GM21360 (cell line): Measurements from ENCODE around the gene CFAP107.
"Not testable (repeated sequence)": the region's sequence is repeated elsewhere in the genome, so short reads cannot be mapped to it uniquely, and the experiment has no call there.

Experiments
- ATAC-seq: cut with Tn5 transposase; IDR thresholded peaks from one replicate; pipeline ENCODE4 v1.9.1; 2021; ENCODE audit warnings: mild to moderate bottlenecking, moderate library complexity; ENCODE audit not compliant: unreplicated experiment

CFAP107 gene

DNA sequence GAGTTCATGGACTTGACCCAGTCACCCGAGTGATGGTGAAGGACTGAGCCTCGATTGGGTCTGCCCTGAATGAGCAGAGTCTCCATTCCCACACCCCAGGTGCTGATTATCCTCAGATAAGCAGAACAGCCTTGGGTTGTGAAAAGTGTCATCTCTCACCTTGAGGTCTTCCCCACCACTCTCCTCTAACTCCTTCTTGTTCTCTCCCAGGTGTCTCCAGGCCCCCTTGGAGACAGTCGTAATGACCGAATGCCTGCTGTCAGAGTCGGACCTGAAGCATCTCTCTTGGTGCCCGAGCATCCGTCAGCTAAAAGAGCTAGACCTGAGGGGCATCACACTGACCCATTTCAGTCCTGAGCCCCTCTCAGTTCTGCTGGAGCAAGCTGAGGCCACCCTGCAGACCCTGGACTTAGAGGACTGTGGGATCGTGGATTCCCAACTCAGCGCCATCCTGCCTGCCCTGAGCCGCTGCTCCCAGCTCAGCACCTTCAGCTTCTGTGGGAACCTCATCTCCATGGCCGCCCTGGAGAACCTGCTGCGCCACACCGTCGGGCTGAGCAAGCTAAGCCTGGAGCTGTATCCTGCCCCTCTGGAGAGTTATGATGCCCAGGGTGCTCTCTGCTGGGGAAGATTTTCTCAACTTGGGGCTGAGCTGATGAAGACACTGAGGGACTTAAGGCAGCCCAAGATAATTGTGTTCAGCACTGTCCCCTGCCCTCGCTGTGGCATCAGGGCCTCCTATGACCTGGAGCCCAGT lies 31.0 kb downstream of the CFAP107 start:
- no peak for ATAC-seq

GRCh38 chr1:12778061-12778460 lies 32.1 kb downstream of the CFAP107 start:
- no peak for ATAC-seq

GRCh38 chr1:12778907-12779306 lies 32.9 kb downstream of the CFAP107 start:
- ATAC-seq = no peak

DNA sequence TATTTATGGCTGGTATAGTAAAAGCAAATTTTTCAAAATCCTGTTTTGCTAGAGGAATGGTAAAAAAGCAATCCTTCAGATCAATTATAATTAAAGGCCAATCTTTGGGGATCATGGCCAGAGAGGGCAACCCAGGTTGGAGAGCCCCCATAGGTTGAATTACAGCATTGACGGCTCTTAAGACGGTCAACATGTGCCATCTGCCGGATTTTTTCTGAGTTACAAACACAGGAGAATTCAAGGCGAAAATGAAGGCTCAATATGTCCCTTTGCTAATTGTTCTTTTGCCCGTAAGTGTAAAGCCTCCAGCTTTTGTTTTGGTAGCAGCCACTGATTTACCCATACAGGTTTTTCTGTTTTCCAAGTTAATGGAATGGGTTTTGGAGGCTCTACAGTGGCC lies 35.5 kb downstream of the CFAP107 start:
- ATAC-seq = not testable (repeated sequence)

DNA sequence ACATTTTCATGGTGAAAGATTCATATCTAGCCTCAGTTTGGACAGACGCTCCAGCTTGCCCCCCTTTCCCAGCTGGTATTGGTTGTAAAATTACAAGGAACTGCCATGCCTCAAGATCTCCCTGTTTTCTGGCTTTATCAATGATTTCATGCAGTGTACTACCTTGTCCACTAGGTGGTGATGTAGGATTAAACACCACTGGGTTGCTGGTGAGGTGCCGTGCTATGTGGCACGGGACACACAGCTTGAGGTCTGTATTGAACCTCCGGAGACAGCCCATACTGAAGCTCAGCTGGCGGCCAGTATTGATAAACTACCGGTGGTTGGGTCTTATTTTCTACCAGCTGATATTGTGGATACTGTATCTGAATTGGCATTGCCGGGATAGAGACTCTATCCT lies 37.8 kb downstream of the CFAP107 start:
- not testable (repeated sequence) for ATAC-seq

- ATAC-seq = not testable (repeated sequence)
These were observed 38.7 kb downstream of the CFAP107 start for GRCh38 chr1:12784729-12785128.

GRCh38 chr1:12791097-12791496 lies 45.1 kb downstream of the CFAP107 start, which contains the start of gene PRAMEF1:
Gene PRAMEF1, plus strand, starts transcription at chr1:12791397. Its CDS starts 1,831 bp downstream, at chr1:12793228.
- ATAC-seq = not testable (repeated sequence)

- no peak for ATAC-seq
These were observed 52.9 kb downstream of the CFAP107 start for GRCh38 chr1:12798911-12799310.

- no peak for ATAC-seq
These were observed 53.7 kb downstream of the CFAP107 start for GRCh38 chr1:12799730-12800129.

DNA sequence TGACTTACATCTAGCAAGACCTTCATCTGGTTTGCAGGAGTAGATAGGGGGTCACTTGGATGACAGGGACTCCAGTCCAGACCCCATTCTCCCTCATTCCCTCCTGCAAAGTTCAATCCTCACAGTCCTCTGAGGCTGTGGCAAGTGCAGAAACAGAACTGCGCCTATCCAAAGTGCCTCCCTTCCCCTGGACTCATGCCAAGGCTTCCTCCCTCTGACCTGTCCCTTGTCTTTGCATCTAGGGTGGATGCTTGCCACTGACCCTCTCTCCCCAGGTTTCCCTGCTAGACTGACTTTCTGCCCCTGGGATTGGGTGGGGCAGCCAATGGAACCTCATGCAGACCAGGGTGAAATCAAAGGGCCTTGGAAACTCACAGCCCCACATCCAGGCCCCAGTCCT lies 63.9 kb downstream of the CFAP107 start:
- ATAC-seq = no peak

- ATAC-seq = no peak
These were observed 64.8 kb downstream of the CFAP107 start for GRCh38 chr1:12810691-12811408.

GRCh38 chr1:12811409-12811784 lies 65.4 kb downstream of the CFAP107 start:
- ATAC-seq = no peak
